ENCODE measurements around the gene NMT2. TPM values are rescaled to one million over a fixed set of nuclear protein-coding genes. Genes with fewer than 3 reads are reported as not detected.

NMT2 gene
- polyA plus RNA-seq, 1 experiment: 38.2 TPM

- Histone ChIP-seq H3K4me3 (ENCODE audit: low read depth, low read length) (no peak overlapping the region), H3K27me3 (ENCODE audit: control insufficient read depth, insufficient read depth, low read length) (no peaks in the 10 kb centered on the region), H3K9me3 (ENCODE audit: control insufficient read depth, insufficient read depth, low read length) (no peaks in the 10 kb centered on the region; the same call in 1 of the 2 replicates), H3K27ac (ENCODE audit: low read depth, low read length) (peak overlapping the region; percentile 43)
- peak; percentile 30 for DNase-seq (ENCODE audit: low read depth, low spot score)
- CTCF ChIA-PET: interaction anchor here (0.9 to 1.4 kb wide), 2 partner anchors 18 to 45 kb away, joined by 3 to 4 read pairs; partner anchors contain the start of gene NMT2
- TF ChIP-seq CTCF (IDR thresholded peaks at IDR 0.05; ENCODE audit: low read depth, low read length): no peak
- POLR2A ChIA-PET: no interaction called here
Measured at GRCh38 chr10:15123749-15124184, 44.7 kb downstream of the NMT2 start.

- no peak for TF ChIP-seq CTCF (IDR thresholded peaks at IDR 0.05; ENCODE audit: low read depth, low read length)
- DNase-seq (ENCODE audit: low read depth, low spot score): no peak
- ChIA-PET CTCF (interaction anchor here (1.3 kb wide), 1 partner anchor 46 kb away, joined by 3 read pairs; the partner anchor contains the start of gene NMT2), POLR2A (interaction anchor here (0.6 kb wide), 1 partner anchor 15 kb away, joined by 5 read pairs; no protein-coding TSS in a partner anchor)
- H3K4me3 ChIP-seq (ENCODE audit: low read depth, low read length): no peak overlapping the region
- H3K27ac ChIP-seq (ENCODE audit: low read depth, low read length): no peak overlapping the region
- no peaks in the 10 kb centered on the region; the same call in 1 of the 2 replicates for H3K9me3 ChIP-seq (ENCODE audit: control insufficient read depth, insufficient read depth, low read length)
- no peaks in the 10 kb centered on the region for H3K27me3 ChIP-seq (ENCODE audit: control insufficient read depth, insufficient read depth, low read length)
Measured at GRCh38 chr10:15122477-15123030, 45.9 kb downstream of the NMT2 start.

GRCh38 chr10:15121707-15122106 is 46.8 kb downstream of the NMT2 start:
- no peak for DNase-seq (ENCODE audit: low read depth, low spot score)
- Histone ChIP-seq H3K27me3 (ENCODE audit: control insufficient read depth, insufficient read depth, low read length) (no peaks in the 10 kb centered on the region), H3K4me3 (ENCODE audit: low read depth, low read length) (no peak overlapping the region), H3K9me3 (ENCODE audit: control insufficient read depth, insufficient read depth, low read length) (no peaks in the 10 kb centered on the region; the same call in 1 of the 2 replicates), H3K27ac (ENCODE audit: low read depth, low read length) (no peak overlapping the region)
- ChIA-PET CTCF (interaction anchor here (1.3 kb wide), 1 partner anchor 47 kb away, joined by 3 read pairs; the partner anchor contains the start of gene NMT2), POLR2A (no interaction called here)
- no peak for TF ChIP-seq CTCF (IDR thresholded peaks at IDR 0.05; ENCODE audit: low read depth, low read length)

GRCh38 chr10:15120523-15120922 is 48.0 kb downstream of the NMT2 start:
- CTCF ChIA-PET: no interaction called here

More at GRCh38 chr10:15120523-15120922, 48.0 kb downstream of the NMT2 start:
- no peaks in the 10 kb centered on the region for H3K27me3 ChIP-seq (ENCODE audit: control insufficient read depth, insufficient read depth, low read length)
- TF ChIP-seq CTCF (IDR thresholded peaks at IDR 0.05; ENCODE audit: low read depth, low read length): no peak
- POLR2A ChIA-PET: no interaction called here
- no peaks in the 10 kb centered on the region for H3K9me3 ChIP-seq (ENCODE audit: control insufficient read depth, insufficient read depth, low read length)
- no peak overlapping the region for H3K4me3 ChIP-seq (ENCODE audit: low read depth, low read length)
- DNase-seq (ENCODE audit: low read depth, low spot score): no peak
- no peak overlapping the region for H3K27ac ChIP-seq (ENCODE audit: low read depth, low read length)
